HepG2 (cell line): ENCODE measurements around the gene HARS2. TPM values are rescaled to one million over a fixed set of nuclear protein-coding genes. Genes with fewer than 3 reads are reported as not detected.
A peak's percentile ranks its signal among the peaks of the same experiment; 100 is the strongest.

Experiments used
- CC2D1A ChIP-seq: sonication (generic); formaldehyde crosslinking; IDR thresholded peaks from 2 replicates; pipeline ENCODE4 v1.8.1; 2023; ENCODE audit warnings: mild to moderate bottlenecking, missing genetic modification reagents
- HOXA3 ChIP-seq: sonication (generic); formaldehyde crosslinking; IDR thresholded peaks from 2 replicates; pipeline ENCODE4 v1.5.0; 2020; ENCODE audit warnings: missing genetic modification reagents
- HOXA9 ChIP-seq: sonication (generic); formaldehyde crosslinking; IDR thresholded peaks from 2 replicates; pipeline ENCODE4 v1.8.1; 2022; ENCODE audit warnings: missing genetic modification reagents, mild to moderate bottlenecking, moderate library complexity, borderline replicate concordance
- MIER2 ChIP-seq: IDR thresholded peaks from 2 replicates; pipeline ENCODE4 v1.6.1; 2016; ENCODE audit warnings: missing biosample characterization, missing genetic modification reagents
- MXD3 ChIP-seq: IDR thresholded peaks from 2 replicates; pipeline ENCODE4 v1.6.1; 2016; ENCODE audit warnings: mild to moderate bottlenecking, missing biosample characterization, missing genetic modification reagents
- NCOA1 ChIP-seq: sonication (generic); formaldehyde crosslinking; IDR thresholded peaks from 2 replicates; pipeline ENCODE4 v1.9.0; 2021; ENCODE audit warnings: missing genetic modification reagents
- NCOR1 ChIP-seq: fragments of 200-600 bp; sonication (generic); IDR thresholded peaks from 2 replicates; pipeline ENCODE4 v1.7.0; 2017; ENCODE audit warnings: antibody characterized with exemption, low read length, borderline replicate concordance
- SETDB1 ChIP-seq: sonication (generic); formaldehyde crosslinking; IDR thresholded peaks from 2 replicates; pipeline ENCODE4 v1.5.1; 2020; ENCODE audit warnings: missing genetic modification reagents, mild to moderate bottlenecking, borderline replicate concordance
- SPEN ChIP-seq: sonication (generic); formaldehyde crosslinking; IDR thresholded peaks from 2 replicates; pipeline ENCODE4 v1.5.1; 2020; ENCODE audit warnings: low read depth, mild to moderate bottlenecking, missing genetic modification reagents
- ZEB1 ChIP-seq: IDR thresholded peaks from 2 replicates; pipeline ENCODE4 v1.6.1; 2012; ENCODE audit warnings: mild to moderate bottlenecking, low read depth, inconsistent platforms; ENCODE audit not compliant: insufficient replicate concordance
- ZNF329 ChIP-seq: sonication (generic); formaldehyde crosslinking; IDR thresholded peaks from 2 replicates; pipeline ENCODE4 v1.9.0; 2021; ENCODE audit warnings: low read depth, mild to moderate bottlenecking, missing genetic modification reagents
- ZNF383 ChIP-seq: sonication (generic); formaldehyde crosslinking; IDR thresholded peaks from 2 replicates; pipeline ENCODE4 v1.4.0; 2020; ENCODE audit warnings: missing genetic modification reagents, mild to moderate bottlenecking, borderline replicate concordance
- ZNF431 ChIP-seq: sonication (generic); formaldehyde crosslinking; IDR thresholded peaks from 2 replicates; pipeline ENCODE4 v1.9.0; 2022; ENCODE audit warnings: missing genetic modification reagents, low read depth, mild to moderate bottlenecking, borderline replicate concordance
- ZNF512 ChIP-seq: sonication (generic); formaldehyde crosslinking; IDR thresholded peaks from 2 replicates; pipeline ENCODE4 v1.4.0; 2020; ENCODE audit warnings: mild to moderate bottlenecking, missing genetic modification reagents
- ZNF562 ChIP-seq: sonication (generic); formaldehyde crosslinking; IDR thresholded peaks from 2 replicates; pipeline ENCODE4 v1.8.0; 2022; ENCODE audit warnings: missing genetic modification reagents, borderline replicate concordance
- ZNF597 ChIP-seq: sonication (generic); formaldehyde crosslinking; IDR thresholded peaks from 2 replicates; pipeline ENCODE4 v1.5.0; 2020; ENCODE audit warnings: missing genetic modification reagents
- ZNF720 ChIP-seq: sonication (generic); formaldehyde crosslinking; IDR thresholded peaks from 2 replicates; pipeline ENCODE4 v1.4.0; 2020; ENCODE audit warnings: missing genetic modification reagents
- polyA plus RNA-seq, 8 experiments: library from polyadenylated mRNA; depleted of rRNA in 3 of 8; stranded (reverse) in 7 of 8; unstranded in 1 of 8; fragments of >200 nt; fragmentation: Illumina TruSeq in 4 of 8; extraction: Trizol in 4 of 8; gene quantifications; 2 replicates each; pipeline versions ENCODE4 v1.2.1 to v1.2.3, GENCODE V29; 2011 to 2016; ENCODE audit warnings: low read depth in 4 of 8, missing spikeins in 1 of 8, mixed read lengths in 1 of 8; ENCODE audit not compliant: insufficient read depth in 1 of 8
- total RNA-seq, 5 experiments: library from RNA; depleted of rRNA; stranded (reverse); fragments of >200 nt; fragmentation: Illumina TruSeq; extraction: Trizol; gene quantifications; 2 replicates each; pipeline ENCODE4 v1.2.3, GENCODE V29; 2016; ENCODE audit warnings: low read depth in 1 of 5
- TF ChIP-seq, protein P1 (sequence below): sonication (generic); formaldehyde crosslinking; IDR thresholded peaks from 2 replicates; pipeline ENCODE4 v1.5.0; 2020; ENCODE audit warnings: missing genetic modification reagents
- TF ChIP-seq, protein P2 (sequence below): sonication (generic); formaldehyde crosslinking; IDR thresholded peaks from 2 replicates; pipeline ENCODE4 v1.5.0; 2020; ENCODE audit warnings: mild to moderate bottlenecking, missing genetic modification reagents, moderate library complexity
- TF ChIP-seq, protein P3 (sequence below): IDR thresholded peaks from 2 replicates; pipeline ENCODE4 v1.6.1; 2016; ENCODE audit warnings: missing biosample characterization, missing genetic modification reagents, low read depth

Gene HARS2
- total and polyA plus RNA-seq, 2 of the 13 experiments (the other 11 are each of a cell fraction or from before 2014, with no cell fraction given) = 17.9 to 25.8 TPM

GRCh38 chr5:140690941-140691924 is at the start of gene HARS2, which contains the start of gene HARS1 (continued):
- TF ChIP-seq NCOA1 (no peak), ZEB1 (peak; percentile 50), ZNF512 (CRISPR knock-in tag) (0 out of 2 replicates have a peak, but pooled peaks have one; percentile 48), NCOR1 (0 out of 2 replicates have a peak, but pooled peaks have one; percentile 11), ZNF329 (CRISPR knock-in tag) (no peak), MXD3 (peak; percentile 87), SPEN (CRISPR knock-in tag) (peak; percentile 87), MIER2 (CRISPR knock-in tag) (peak; percentile 75; the same call in 1 of the 2 replicates), SETDB1 (CRISPR knock-in tag) (no peak), HOXA9 (CRISPR knock-in tag) (no peak), ZNF562 (no peak), CC2D1A (CRISPR knock-in tag) (0 out of 2 replicates have a peak, but pooled peaks have one; percentile 17), HOXA3 (CRISPR knock-in tag) (peak; percentile 89), ZNF597 (no peak), ZNF383 (CRISPR knock-in tag) (no peak), ZNF720 (CRISPR knock-in tag) (0 out of 2 replicates have a peak, but pooled peaks have one; percentile 58), ZNF431 (CRISPR knock-in tag) (peak; percentile 82; the same call in 1 of the 2 replicates)
- TF ChIP-seq, protein P1, sequence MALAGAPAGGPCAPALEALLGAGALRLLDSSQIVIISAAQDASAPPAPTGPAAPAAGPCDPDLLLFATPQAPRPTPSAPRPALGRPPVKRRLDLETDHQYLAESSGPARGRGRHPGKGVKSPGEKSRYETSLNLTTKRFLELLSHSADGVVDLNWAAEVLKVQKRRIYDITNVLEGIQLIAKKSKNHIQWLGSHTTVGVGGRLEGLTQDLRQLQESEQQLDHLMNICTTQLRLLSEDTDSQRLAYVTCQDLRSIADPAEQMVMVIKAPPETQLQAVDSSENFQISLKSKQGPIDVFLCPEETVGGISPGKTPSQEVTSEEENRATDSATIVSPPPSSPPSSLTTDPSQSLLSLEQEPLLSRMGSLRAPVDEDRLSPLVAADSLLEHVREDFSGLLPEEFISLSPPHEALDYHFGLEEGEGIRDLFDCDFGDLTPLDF (CRISPR knock-in tag) = no peak
- TF ChIP-seq, protein P2, sequence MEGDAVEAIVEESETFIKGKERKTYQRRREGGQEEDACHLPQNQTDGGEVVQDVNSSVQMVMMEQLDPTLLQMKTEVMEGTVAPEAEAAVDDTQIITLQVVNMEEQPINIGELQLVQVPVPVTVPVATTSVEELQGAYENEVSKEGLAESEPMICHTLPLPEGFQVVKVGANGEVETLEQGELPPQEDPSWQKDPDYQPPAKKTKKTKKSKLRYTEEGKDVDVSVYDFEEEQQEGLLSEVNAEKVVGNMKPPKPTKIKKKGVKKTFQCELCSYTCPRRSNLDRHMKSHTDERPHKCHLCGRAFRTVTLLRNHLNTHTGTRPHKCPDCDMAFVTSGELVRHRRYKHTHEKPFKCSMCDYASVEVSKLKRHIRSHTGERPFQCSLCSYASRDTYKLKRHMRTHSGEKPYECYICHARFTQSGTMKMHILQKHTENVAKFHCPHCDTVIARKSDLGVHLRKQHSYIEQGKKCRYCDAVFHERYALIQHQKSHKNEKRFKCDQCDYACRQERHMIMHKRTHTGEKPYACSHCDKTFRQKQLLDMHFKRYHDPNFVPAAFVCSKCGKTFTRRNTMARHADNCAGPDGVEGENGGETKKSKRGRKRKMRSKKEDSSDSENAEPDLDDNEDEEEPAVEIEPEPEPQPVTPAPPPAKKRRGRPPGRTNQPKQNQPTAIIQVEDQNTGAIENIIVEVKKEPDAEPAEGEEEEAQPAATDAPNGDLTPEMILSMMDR (CRISPR knock-in tag) = peak; percentile 47
- TF ChIP-seq, protein P3, sequence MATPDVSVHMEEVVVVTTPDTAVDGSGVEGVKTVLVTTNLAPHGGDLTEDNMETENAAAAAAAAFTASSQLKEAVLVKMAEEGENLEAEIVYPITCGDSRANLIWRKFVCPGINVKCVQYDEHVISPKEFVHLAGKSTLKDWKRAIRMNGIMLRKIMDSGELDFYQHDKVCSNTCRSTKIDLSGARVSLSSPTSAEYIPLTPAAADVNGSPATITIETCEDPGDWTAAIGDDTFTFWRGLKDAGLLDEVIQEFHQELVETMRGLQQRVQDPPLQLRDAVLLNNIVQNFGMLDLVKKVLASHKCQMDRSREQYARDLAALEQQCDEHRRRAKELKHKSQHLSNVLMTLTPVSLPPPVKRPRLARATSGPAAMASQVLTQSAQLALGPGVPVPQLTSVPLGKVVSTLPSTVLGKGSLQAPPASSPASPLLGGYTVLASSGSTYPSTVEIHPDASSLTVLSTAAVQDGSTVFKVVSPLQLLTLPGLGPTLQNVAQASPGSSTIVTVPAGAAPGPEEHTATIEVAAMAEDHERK (CRISPR knock-in tag) = no peak
